ENCODE data around the gene ARHGAP25. TPM values are rescaled to one million over a fixed set of nuclear protein-coding genes. Genes with fewer than 3 reads are reported as not detected.

Gene ARHGAP25
- total RNA-seq, 1 donor, result under 0.01 TPM

DNA sequence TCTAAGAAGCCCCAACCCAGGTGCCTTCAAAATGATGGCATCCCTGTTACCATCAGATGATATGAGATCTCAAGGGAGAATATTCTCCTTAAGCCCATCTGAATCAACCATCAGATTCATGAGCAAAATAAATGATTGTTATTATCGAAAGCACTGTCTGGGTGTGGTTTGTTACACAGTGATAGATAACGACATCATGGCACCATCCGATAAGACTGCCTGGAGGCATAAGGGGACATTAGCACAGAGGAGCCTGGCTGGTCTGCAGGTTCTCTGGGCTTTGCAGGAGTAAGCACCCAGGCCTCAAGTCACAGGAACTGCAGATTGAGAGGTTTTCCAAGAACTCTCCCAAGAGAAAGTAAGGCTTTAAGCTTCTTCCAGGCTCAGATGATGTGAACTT is 120.9 kb downstream of the ARHGAP25 start:
- no peaks in the 10 kb centered on the region for H3K36me3 ChIP-seq (ENCODE audit: insufficient read depth, low read length)
- no peak overlapping the region for H3K27ac ChIP-seq (ENCODE audit: low read depth, low read length)
- H3K4me2 ChIP-seq (ENCODE audit: insufficient read depth, low read length), result no peak overlapping the region
- no peaks in the 10 kb centered on the region for H3K79me2 ChIP-seq (ENCODE audit: insufficient read depth, low read length)
- no peaks in the 10 kb centered on the region for H3K9me3 ChIP-seq (ENCODE audit: low read depth, low read length)
- no peak overlapping the region for H2AFZ ChIP-seq (ENCODE audit: low read length)
- no peaks in the 10 kb centered on the region for H4K20me1 ChIP-seq (ENCODE audit: insufficient read depth, low read length)
- H3K27me3 ChIP-seq (ENCODE audit: insufficient read depth, low read length), result peaks cover 49% of the 10 kb centered on the region
- H3K4me3 ChIP-seq (ENCODE audit: insufficient read depth, low read length), result no peak overlapping the region
- TF ChIP-seq, protein P1, sequence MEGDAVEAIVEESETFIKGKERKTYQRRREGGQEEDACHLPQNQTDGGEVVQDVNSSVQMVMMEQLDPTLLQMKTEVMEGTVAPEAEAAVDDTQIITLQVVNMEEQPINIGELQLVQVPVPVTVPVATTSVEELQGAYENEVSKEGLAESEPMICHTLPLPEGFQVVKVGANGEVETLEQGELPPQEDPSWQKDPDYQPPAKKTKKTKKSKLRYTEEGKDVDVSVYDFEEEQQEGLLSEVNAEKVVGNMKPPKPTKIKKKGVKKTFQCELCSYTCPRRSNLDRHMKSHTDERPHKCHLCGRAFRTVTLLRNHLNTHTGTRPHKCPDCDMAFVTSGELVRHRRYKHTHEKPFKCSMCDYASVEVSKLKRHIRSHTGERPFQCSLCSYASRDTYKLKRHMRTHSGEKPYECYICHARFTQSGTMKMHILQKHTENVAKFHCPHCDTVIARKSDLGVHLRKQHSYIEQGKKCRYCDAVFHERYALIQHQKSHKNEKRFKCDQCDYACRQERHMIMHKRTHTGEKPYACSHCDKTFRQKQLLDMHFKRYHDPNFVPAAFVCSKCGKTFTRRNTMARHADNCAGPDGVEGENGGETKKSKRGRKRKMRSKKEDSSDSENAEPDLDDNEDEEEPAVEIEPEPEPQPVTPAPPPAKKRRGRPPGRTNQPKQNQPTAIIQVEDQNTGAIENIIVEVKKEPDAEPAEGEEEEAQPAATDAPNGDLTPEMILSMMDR (IDR thresholded peaks at IDR 0.05; ENCODE audit: extremely low read depth, low read depth, low read length), result no peak
- no peak for DNase-seq (ENCODE audit: insufficient read length, low spot score, missing footprints)
- no peaks in the 10 kb centered on the region for H3K4me1 ChIP-seq (ENCODE audit: insufficient read depth, low read length)

DNA sequence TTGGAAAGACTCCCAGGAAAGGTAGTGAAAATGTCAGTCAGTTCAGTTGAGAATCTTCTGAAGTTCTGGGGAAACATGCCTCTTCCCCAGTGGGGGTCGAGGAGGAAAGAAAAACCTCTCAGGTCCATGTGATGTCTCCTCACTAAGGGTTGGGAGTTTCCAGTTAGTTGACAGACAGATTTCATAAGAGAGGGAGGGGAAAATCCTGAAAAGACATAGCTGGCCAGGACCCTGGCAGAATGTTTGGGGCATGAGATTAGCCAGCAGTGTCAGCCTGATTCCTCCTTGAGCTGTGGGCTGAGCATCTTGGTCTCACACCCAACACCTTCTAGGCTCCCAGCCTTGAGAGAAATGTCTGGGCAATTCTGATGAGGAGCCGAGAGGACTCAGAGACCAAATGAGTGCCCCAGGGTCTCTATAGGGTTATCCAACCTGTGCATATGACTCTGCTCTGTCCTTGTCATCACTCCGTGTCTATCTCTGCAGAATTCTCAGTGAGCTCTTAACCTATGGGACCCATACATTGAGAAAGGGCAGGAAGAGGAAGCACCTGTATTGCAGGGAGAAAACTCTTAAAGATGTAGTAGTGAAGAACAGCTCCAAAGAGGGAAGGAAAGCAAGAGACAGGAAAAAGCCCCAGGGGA is 122.7 kb downstream of the ARHGAP25 start:
- no peak for DNase-seq (ENCODE audit: insufficient read length, low spot score, missing footprints)

DNA sequence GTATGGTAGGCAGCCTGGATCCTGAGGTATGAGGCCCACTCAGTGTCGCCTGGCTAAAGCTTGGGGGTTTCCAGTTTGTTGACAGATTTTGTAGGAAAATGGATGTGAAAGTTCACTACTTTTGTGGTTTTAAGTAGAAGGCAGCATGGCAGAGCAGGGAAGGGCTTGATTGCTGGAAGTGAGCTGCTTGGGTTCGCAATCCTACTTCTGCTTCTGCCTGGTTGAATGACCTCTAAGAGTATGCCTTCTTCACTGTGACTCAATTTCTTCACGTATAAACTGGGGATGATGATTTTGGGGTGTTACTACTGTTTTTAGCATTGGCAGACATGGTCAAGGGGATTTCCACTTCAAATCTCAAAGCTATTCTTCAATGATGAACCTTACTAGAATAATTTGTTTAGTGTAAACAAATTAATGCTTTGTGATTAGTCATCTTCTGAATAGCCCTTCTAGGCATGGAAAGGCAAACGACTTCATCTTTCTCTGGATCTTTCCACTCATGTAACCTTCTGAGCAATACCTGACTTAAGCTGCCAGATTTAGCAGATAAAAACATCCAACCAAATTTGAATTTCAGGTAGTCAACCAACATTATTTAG is 123.3 kb downstream of the ARHGAP25 start:
- H3K27me3 ChIP-seq (ENCODE audit: insufficient read depth, low read length), result peaks cover 52% of the 10 kb centered on the region
- H3K4me3 ChIP-seq (ENCODE audit: insufficient read depth, low read length), result no peak overlapping the region
- no peaks in the 10 kb centered on the region for H3K4me1 ChIP-seq (ENCODE audit: insufficient read depth, low read length)
- no peaks in the 10 kb centered on the region for H3K36me3 ChIP-seq (ENCODE audit: insufficient read depth, low read length)
- H3K27ac ChIP-seq (ENCODE audit: low read depth, low read length), result no peak overlapping the region
- no peak overlapping the region for H3K4me2 ChIP-seq (ENCODE audit: insufficient read depth, low read length)
- no peak overlapping the region for H2AFZ ChIP-seq (ENCODE audit: low read length)
- no peaks in the 10 kb centered on the region for H3K79me2 ChIP-seq (ENCODE audit: insufficient read depth, low read length)
- H4K20me1 ChIP-seq (ENCODE audit: insufficient read depth, low read length), result no peaks in the 10 kb centered on the region
- no peaks in the 10 kb centered on the region for H3K9me3 ChIP-seq (ENCODE audit: low read depth, low read length)
- DNase-seq (ENCODE audit: insufficient read length, low spot score, missing footprints), result no peak
- TF ChIP-seq, protein P1 (IDR thresholded peaks at IDR 0.05; ENCODE audit: extremely low read depth, low read depth, low read length), result no peak

More for the DNA sequence above, 122.7 kb downstream of the ARHGAP25 start:
- H3K36me3 ChIP-seq (ENCODE audit: insufficient read depth, low read length), result no peaks in the 10 kb centered on the region
- no peaks in the 10 kb centered on the region for H3K9me3 ChIP-seq (ENCODE audit: low read depth, low read length)
- no peaks in the 10 kb centered on the region for H3K4me1 ChIP-seq (ENCODE audit: insufficient read depth, low read length)
- no peaks in the 10 kb centered on the region for H3K79me2 ChIP-seq (ENCODE audit: insufficient read depth, low read length)
- no peak overlapping the region for H2AFZ ChIP-seq (ENCODE audit: low read length)
- H3K4me3 ChIP-seq (ENCODE audit: insufficient read depth, low read length), result no peak overlapping the region
- H3K27me3 ChIP-seq (ENCODE audit: insufficient read depth, low read length), result peaks cover 46% of the 10 kb centered on the region
- no peaks in the 10 kb centered on the region for H4K20me1 ChIP-seq (ENCODE audit: insufficient read depth, low read length)
- no peak overlapping the region for H3K4me2 ChIP-seq (ENCODE audit: insufficient read depth, low read length)
- H3K27ac ChIP-seq (ENCODE audit: low read depth, low read length), result no peak overlapping the region
- TF ChIP-seq, protein P1 (IDR thresholded peaks at IDR 0.05; ENCODE audit: extremely low read depth, low read depth, low read length), result no peak

DNA sequence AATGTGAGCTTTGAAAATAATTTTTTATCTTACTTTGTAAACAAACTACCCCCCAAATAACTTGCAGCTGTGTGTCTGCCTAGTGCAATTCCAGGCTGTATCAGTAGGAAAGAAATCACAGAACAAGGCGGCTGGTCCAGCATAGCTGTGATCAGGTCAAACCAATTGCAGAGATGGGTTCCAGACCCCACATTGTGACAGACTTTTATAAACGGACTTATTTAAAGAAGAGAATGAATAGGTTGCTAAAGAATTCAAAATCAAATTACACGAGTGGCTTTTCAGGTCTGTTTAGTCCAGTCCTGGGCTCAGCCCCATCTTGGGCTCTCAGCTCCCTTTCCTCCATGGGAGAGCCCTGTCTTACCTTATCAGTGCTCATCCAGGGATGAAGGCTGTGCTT is 125.5 kb downstream of the ARHGAP25 start:
- Histone ChIP-seq H3K4me2 (ENCODE audit: insufficient read depth, low read length) (no peak overlapping the region), H3K27me3 (ENCODE audit: insufficient read depth, low read length) (peaks cover 48% of the 10 kb centered on the region), H3K4me3 (ENCODE audit: insufficient read depth, low read length) (no peak overlapping the region), H2AFZ (ENCODE audit: low read length) (no peak overlapping the region), H3K4me1 (ENCODE audit: insufficient read depth, low read length) (no peaks in the 10 kb centered on the region), H3K36me3 (ENCODE audit: insufficient read depth, low read length) (no peaks in the 10 kb centered on the region), H4K20me1 (ENCODE audit: insufficient read depth, low read length) (no peaks in the 10 kb centered on the region), H3K27ac (ENCODE audit: low read depth, low read length) (no peak overlapping the region), H3K9me3 (ENCODE audit: low read depth, low read length) (no peaks in the 10 kb centered on the region), H3K79me2 (ENCODE audit: insufficient read depth, low read length) (no peaks in the 10 kb centered on the region)
- TF ChIP-seq, protein P1 (IDR thresholded peaks at IDR 0.05; ENCODE audit: extremely low read depth, low read depth, low read length), result no peak
- no peak for DNase-seq (ENCODE audit: insufficient read length, low spot score, missing footprints)

Data from osteoblast (primary cell).